ENCODE measurements around the gene FARP1.

The FARP1 gene

GRCh38 chr13:98327371-98328270 is 184.7 kb downstream of the FARP1 start:
- DNase-seq (ENCODE audit: low read depth in 2 of 2, low spot score in 1 of 2) = no peak

GRCh38 chr13:98328511-98328910 is 185.6 kb downstream of the FARP1 start:
- no peak for DNase-seq (ENCODE audit: low read depth in 2 of 2, low spot score in 1 of 2)

GRCh38 chr13:98332222-98332621 is 189.3 kb downstream of the FARP1 start:
- DNase-seq (ENCODE audit: low read depth in 2 of 2, low spot score in 1 of 2) = no peak

- no peak for DNase-seq (ENCODE audit: low read depth in 2 of 2, low spot score in 1 of 2)
Measured at GRCh38 chr13:98332691-98333090, 189.8 kb downstream of the FARP1 start.

GRCh38 chr13:98333486-98333885 is 190.6 kb downstream of the FARP1 start:
- DNase-seq (ENCODE audit: low read depth in 2 of 2, low spot score in 1 of 2) = no peak

GRCh38 chr13:98334620-98335205 is 191.8 kb downstream of the FARP1 start:
- no peak for DNase-seq (ENCODE audit: low read depth in 2 of 2, low spot score in 1 of 2)

GRCh38 chr13:98335721-98336120 is 192.8 kb downstream of the FARP1 start:
- DNase-seq (ENCODE audit: low read depth in 2 of 2, low spot score in 1 of 2) = no peak

- no peak for DNase-seq (ENCODE audit: low read depth in 2 of 2, low spot score in 1 of 2)
Measured at GRCh38 chr13:98338310-98338709, 195.4 kb downstream of the FARP1 start.

GRCh38 chr13:98339684-98340425 is 197.0 kb downstream of the FARP1 start:
- no peak for DNase-seq (ENCODE audit: low read depth in 2 of 2, low spot score in 1 of 2)

- DNase-seq (ENCODE audit: low read depth in 2 of 2, low spot score in 1 of 2) = no peak
Measured at GRCh38 chr13:98342953-98343352, 200.1 kb downstream of the FARP1 start.

- no peak for DNase-seq (ENCODE audit: low read depth in 2 of 2, low spot score in 1 of 2)
Measured at GRCh38 chr13:98343461-98343860, 200.6 kb downstream of the FARP1 start.

GRCh38 chr13:98344392-98344791 is 201.5 kb downstream of the FARP1 start:
- DNase-seq (ENCODE audit: low read depth in 2 of 2, low spot score in 1 of 2) = no peak

GRCh38 chr13:98345107-98345935 is 202.4 kb downstream of the FARP1 start:
- no peak for DNase-seq (ENCODE audit: low read depth in 2 of 2, low spot score in 1 of 2)

GRCh38 chr13:98346904-98347636 is 204.2 kb downstream of the FARP1 start:
- DNase-seq (ENCODE audit: low read depth in 2 of 2, low spot score in 1 of 2) = no peak

GRCh38 chr13:98347756-98348155 is 204.9 kb downstream of the FARP1 start:
- DNase-seq (ENCODE audit: low read depth in 2 of 2, low spot score in 1 of 2) = no peak

- DNase-seq (ENCODE audit: low read depth in 2 of 2, low spot score in 1 of 2) = no peak
Measured at GRCh38 chr13:98348466-98349200, 205.7 kb downstream of the FARP1 start.

- DNase-seq (ENCODE audit: low read depth in 2 of 2, low spot score in 1 of 2) = no peak
Measured at GRCh38 chr13:98349731-98350305, 206.9 kb downstream of the FARP1 start.

- DNase-seq (ENCODE audit: low read depth in 2 of 2, low spot score in 1 of 2) = no peak
Measured at GRCh38 chr13:98350746-98351330, 207.9 kb downstream of the FARP1 start.

GRCh38 chr13:98351636-98352035 is 208.7 kb downstream of the FARP1 start:
- no peak for DNase-seq (ENCODE audit: low read depth in 2 of 2, low spot score in 1 of 2)

Measured in stimulated activated CD8-positive, alpha-beta memory T cell treated with anti-CD3 and anti-CD28 coated beads, Interleukin-4, amount 100 ng/mL, for 1 hour (primary cell).